ENCODE results near the gene GSS. TPM values are rescaled to one million over a fixed set of nuclear protein-coding genes. Genes with fewer than 3 reads are reported as not detected.

Gene GSS
- total RNA-seq, 2 donors from 2014 or later: 36.5 to 40.5 TPM

GRCh38 chr20:34968042-34968775 is 12.6 kb upstream of the GSS start:
- H3K27me3 ChIP-seq (replicated peaks; ENCODE audit: insufficient read depth): no peaks in the 10 kb centered on the region
- H3K4me3 ChIP-seq: no peak overlapping the region
- no peaks in the 10 kb centered on the region for H3K9me3 ChIP-seq
- no peak for TF ChIP-seq CTCF (IDR thresholded peaks at IDR 0.05)
- H3K36me3 ChIP-seq: no peaks in the 10 kb centered on the region
- no peak overlapping the region for H3K27ac ChIP-seq
- no peak for DNase-seq (ENCODE audit: low spot score)
- ATAC-seq (ENCODE audit: insufficient number of reproducible peaks, low FRiP score, low read depth): no peak
- H3K4me1 ChIP-seq (ENCODE audit: control insufficient read depth in 1 of 2, low read depth in 2 of 2): no peaks in the 10 kb centered on the region

- no peaks in the 10 kb centered on the region for H3K36me3 ChIP-seq
- H3K27ac ChIP-seq: no peak overlapping the region
- H3K27me3 ChIP-seq (replicated peaks; ENCODE audit: insufficient read depth): no peaks in the 10 kb centered on the region
- TF ChIP-seq CTCF (IDR thresholded peaks at IDR 0.05): no peak
- H3K4me3 ChIP-seq: no peak overlapping the region
- no peak for DNase-seq (ENCODE audit: low spot score)
- ATAC-seq (ENCODE audit: insufficient number of reproducible peaks, low FRiP score, low read depth): no peak
- no peaks in the 10 kb centered on the region for H3K9me3 ChIP-seq
- H3K4me1 ChIP-seq (ENCODE audit: control insufficient read depth in 1 of 2, low read depth in 2 of 2): no peaks in the 10 kb centered on the region
Observed at GRCh38 chr20:34967421-34967820, 11.8 kb upstream of the GSS start.

GRCh38 chr20:34965051-34965450 is 9.4 kb upstream of the GSS start:
- Histone ChIP-seq H3K4me3 (no peak overlapping the region), H3K9me3 (no peaks in the 10 kb centered on the region), H3K36me3 (no peaks in the 10 kb centered on the region), H3K27ac (no peak overlapping the region), H3K27me3 (replicated peaks; ENCODE audit: insufficient read depth) (no peaks in the 10 kb centered on the region), H3K4me1 (ENCODE audit: control insufficient read depth in 1 of 2, low read depth in 2 of 2) (no peaks in the 10 kb centered on the region)
- no peak for ATAC-seq (ENCODE audit: insufficient number of reproducible peaks, low FRiP score, low read depth)
- no peak for DNase-seq (ENCODE audit: low spot score)
- TF ChIP-seq CTCF (IDR thresholded peaks at IDR 0.05): no peak

GRCh38 chr20:34964486-34964885 is 8.9 kb upstream of the GSS start:
- H3K27ac ChIP-seq: no peak overlapping the region
- H3K4me1 ChIP-seq (ENCODE audit: control insufficient read depth in 1 of 2, low read depth in 2 of 2): no peaks in the 10 kb centered on the region
- no peak for ATAC-seq (ENCODE audit: insufficient number of reproducible peaks, low FRiP score, low read depth)
- H3K27me3 ChIP-seq (replicated peaks; ENCODE audit: insufficient read depth): no peaks in the 10 kb centered on the region
- no peak for DNase-seq (ENCODE audit: low spot score)
- no peaks in the 10 kb centered on the region for H3K9me3 ChIP-seq
- TF ChIP-seq CTCF (IDR thresholded peaks at IDR 0.05): no peak
- no peak overlapping the region for H3K4me3 ChIP-seq
- no peaks in the 10 kb centered on the region for H3K36me3 ChIP-seq

GRCh38 chr20:34956751-34957472 is 1.3 kb upstream of the GSS start:
- Histone ChIP-seq H3K4me3 (no peak overlapping the region), H3K27ac (peak overlapping the region in 1 of 2 donors; percentile 86), H3K9me3 (no peaks in the 10 kb centered on the region), H3K36me3 (no peaks in the 10 kb centered on the region), H3K4me1 (ENCODE audit: control insufficient read depth in 1 of 2, low read depth in 2 of 2) (peaks cover 8 to 16% of the 10 kb centered on the region in 2 donors), H3K27me3 (replicated peaks; ENCODE audit: insufficient read depth) (no peaks in the 10 kb centered on the region)
- TF ChIP-seq CTCF (IDR thresholded peaks at IDR 0.05): no peak
- DNase-seq (ENCODE audit: low spot score): no peak
- no peak for ATAC-seq (ENCODE audit: insufficient number of reproducible peaks, low FRiP score, low read depth)
